HepG2 (cell line): ENCODE results near the gene STIM1. TPM values are rescaled to one million over a fixed set of nuclear protein-coding genes. Genes with fewer than 3 reads are reported as not detected.

ENCODE experiments used
- FOXO1 ChIP-seq: sonication (generic); formaldehyde crosslinking; IDR thresholded peaks from 2 replicates; pipeline ENCODE4 v1.4.0; 2020; ENCODE audit warnings: missing genetic modification reagents
- HCFC1 ChIP-seq: fragments of 150-350 bp; IDR thresholded peaks from 2 replicates; pipeline ENCODE4 v1.6.1; 2014; ENCODE audit warnings: low read depth, low read length
- NFYB ChIP-seq: sonication (generic); formaldehyde crosslinking; IDR thresholded peaks from 2 replicates; pipeline ENCODE4 v1.4.0; 2020; ENCODE audit warnings: missing genetic modification reagents
- POLR2G ChIP-seq: fragments of 200-400 bp; formaldehyde crosslinking; IDR thresholded peaks from 2 replicates; pipeline ENCODE4 v1.6.1; 2018; ENCODE audit warnings: mild to moderate bottlenecking, low read depth, low read length, moderate library complexity
- SIX4 ChIP-seq: sonication (generic); formaldehyde crosslinking; IDR thresholded peaks from 2 replicates; pipeline ENCODE4 v1.4.0; 2020; ENCODE audit warnings: missing genetic modification reagents
- SOX13 ChIP-seq, 3 experiments: fragments of 450-650 bp in 1 of 3; sonication (generic) in 1 of 3; formaldehyde crosslinking in 1 of 3; IDR thresholded peaks in 2 of 3; conservative IDR thresholded peaks in 1 of 3; 2 replicates each; pipeline versions ENCODE4 v1.5.0 to v1.6.1; 2016 to 2020; ENCODE audit warnings: antibody characterized with exemption in 1 of 3, mild to moderate bottlenecking in 1 of 3, missing compliant biosample characterization in 1 of 3, missing genetic modification reagents in 1 of 3, moderate library complexity in 1 of 3
- TRAFD1 ChIP-seq: sonication (generic); formaldehyde crosslinking; IDR thresholded peaks from 2 replicates; pipeline ENCODE4 v1.5.1; 2020; ENCODE audit warnings: missing genetic modification reagents, mild to moderate bottlenecking, borderline replicate concordance
- ZFP36L2 ChIP-seq: sonication (generic); formaldehyde crosslinking; IDR thresholded peaks from 2 replicates; pipeline ENCODE4 v1.4.0; 2020; ENCODE audit warnings: missing genetic modification reagents
- ZNF879 ChIP-seq: sonication (generic); formaldehyde crosslinking; IDR thresholded peaks from 2 replicates; pipeline ENCODE4 v1.8.1; 2023; ENCODE audit warnings: missing genetic modification reagents
- polyA plus RNA-seq, 8 experiments: library from polyadenylated mRNA; depleted of rRNA in 3 of 8; stranded (reverse) in 7 of 8; unstranded in 1 of 8; fragments of >200 nt; fragmentation: Illumina TruSeq in 4 of 8; extraction: Trizol in 4 of 8; gene quantifications; 2 replicates each; pipeline versions ENCODE4 v1.2.1 to v1.2.3, GENCODE V29; 2011 to 2016; ENCODE audit warnings: low read depth in 4 of 8, missing spikeins in 1 of 8, mixed read lengths in 1 of 8; ENCODE audit not compliant: insufficient read depth in 1 of 8
- total RNA-seq, 5 experiments: library from RNA; depleted of rRNA; stranded (reverse); fragments of >200 nt; fragmentation: Illumina TruSeq; extraction: Trizol; gene quantifications; 2 replicates each; pipeline ENCODE4 v1.2.3, GENCODE V29; 2016; ENCODE audit warnings: low read depth in 1 of 5
- TF ChIP-seq, protein P1 (sequence below), 2 experiments: sonication (generic) in 1 of 2; formaldehyde crosslinking in 1 of 2; IDR thresholded peaks; 2 replicates each; pipeline versions ENCODE4 v1.5.1 to v1.6.1; 2011 to 2020; ENCODE audit warnings: borderline replicate concordance in 1 of 2, low read depth in 1 of 2, low read length in 1 of 2, mild to moderate bottlenecking in 1 of 2, missing genetic modification reagents in 1 of 2, moderate library complexity in 1 of 2
- TF ChIP-seq, protein P2 (sequence below): sonication (generic); formaldehyde crosslinking; IDR thresholded peaks from 2 replicates; pipeline ENCODE4 v1.4.0; 2020; ENCODE audit warnings: missing genetic modification reagents
- TF ChIP-seq, protein P3 (sequence below): sonication (generic); formaldehyde crosslinking; IDR thresholded peaks from 2 replicates; pipeline ENCODE4 v1.4.0; 2020; ENCODE audit warnings: missing genetic modification reagents, borderline replicate concordance
- TF ChIP-seq, protein P4 (sequence below): sonication (generic); formaldehyde crosslinking; IDR thresholded peaks from 2 replicates; pipeline ENCODE4 v1.9.0; 2021; ENCODE audit warnings: missing genetic modification reagents, borderline replicate concordance

Gene STIM1
- total and polyA plus RNA-seq, 2 of the 13 experiments (the other 11 are each of a cell fraction or from before 2014, with no cell fraction given), result 19.2 to 28.5 TPM

GRCh38 chr11:3841426-3842350 is 13.8 kb upstream of the STIM1 start (continued):
- TF ChIP-seq, protein P1, sequence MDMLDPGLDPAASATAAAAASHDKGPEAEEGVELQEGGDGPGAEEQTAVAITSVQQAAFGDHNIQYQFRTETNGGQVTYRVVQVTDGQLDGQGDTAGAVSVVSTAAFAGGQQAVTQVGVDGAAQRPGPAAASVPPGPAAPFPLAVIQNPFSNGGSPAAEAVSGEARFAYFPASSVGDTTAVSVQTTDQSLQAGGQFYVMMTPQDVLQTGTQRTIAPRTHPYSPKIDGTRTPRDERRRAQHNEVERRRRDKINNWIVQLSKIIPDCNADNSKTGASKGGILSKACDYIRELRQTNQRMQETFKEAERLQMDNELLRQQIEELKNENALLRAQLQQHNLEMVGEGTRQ (IDR thresholded peaks at IDR 0.05; ENCODE audit: low read depth, low read length), result no peak
- TF ChIP-seq, protein P1 (CRISPR knock-in tag; IDR thresholded peaks at IDR 0.05; ENCODE audit: borderline replicate concordance), result no peak
- TF ChIP-seq FOXO1 (CRISPR knock-in tag) (no peak; the same call in 1 of the 2 replicates), ZNF879 (no peak), SIX4 (CRISPR knock-in tag) (no peak), NFYB (no peak), ZFP36L2 (CRISPR knock-in tag) (no peak), TRAFD1 (CRISPR knock-in tag) (no peak), HCFC1 (no peak), POLR2G (peak; percentile 61; the same call in 1 of the 2 replicates), SOX13 (IDR thresholded peaks at IDR 0.05) (no peak), SOX13 (CRISPR knock-in tag; conservative IDR thresholded peaks at IDR 0.05 in 1 of 2, IDR thresholded peaks at IDR 0.05 in 1 of 2) (no peak)
- TF ChIP-seq, protein P2, sequence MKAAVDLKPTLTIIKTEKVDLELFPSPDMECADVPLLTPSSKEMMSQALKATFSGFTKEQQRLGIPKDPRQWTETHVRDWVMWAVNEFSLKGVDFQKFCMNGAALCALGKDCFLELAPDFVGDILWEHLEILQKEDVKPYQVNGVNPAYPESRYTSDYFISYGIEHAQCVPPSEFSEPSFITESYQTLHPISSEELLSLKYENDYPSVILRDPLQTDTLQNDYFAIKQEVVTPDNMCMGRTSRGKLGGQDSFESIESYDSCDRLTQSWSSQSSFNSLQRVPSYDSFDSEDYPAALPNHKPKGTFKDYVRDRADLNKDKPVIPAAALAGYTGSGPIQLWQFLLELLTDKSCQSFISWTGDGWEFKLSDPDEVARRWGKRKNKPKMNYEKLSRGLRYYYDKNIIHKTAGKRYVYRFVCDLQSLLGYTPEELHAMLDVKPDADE (CRISPR knock-in tag), result no peak
- TF ChIP-seq, protein P3, sequence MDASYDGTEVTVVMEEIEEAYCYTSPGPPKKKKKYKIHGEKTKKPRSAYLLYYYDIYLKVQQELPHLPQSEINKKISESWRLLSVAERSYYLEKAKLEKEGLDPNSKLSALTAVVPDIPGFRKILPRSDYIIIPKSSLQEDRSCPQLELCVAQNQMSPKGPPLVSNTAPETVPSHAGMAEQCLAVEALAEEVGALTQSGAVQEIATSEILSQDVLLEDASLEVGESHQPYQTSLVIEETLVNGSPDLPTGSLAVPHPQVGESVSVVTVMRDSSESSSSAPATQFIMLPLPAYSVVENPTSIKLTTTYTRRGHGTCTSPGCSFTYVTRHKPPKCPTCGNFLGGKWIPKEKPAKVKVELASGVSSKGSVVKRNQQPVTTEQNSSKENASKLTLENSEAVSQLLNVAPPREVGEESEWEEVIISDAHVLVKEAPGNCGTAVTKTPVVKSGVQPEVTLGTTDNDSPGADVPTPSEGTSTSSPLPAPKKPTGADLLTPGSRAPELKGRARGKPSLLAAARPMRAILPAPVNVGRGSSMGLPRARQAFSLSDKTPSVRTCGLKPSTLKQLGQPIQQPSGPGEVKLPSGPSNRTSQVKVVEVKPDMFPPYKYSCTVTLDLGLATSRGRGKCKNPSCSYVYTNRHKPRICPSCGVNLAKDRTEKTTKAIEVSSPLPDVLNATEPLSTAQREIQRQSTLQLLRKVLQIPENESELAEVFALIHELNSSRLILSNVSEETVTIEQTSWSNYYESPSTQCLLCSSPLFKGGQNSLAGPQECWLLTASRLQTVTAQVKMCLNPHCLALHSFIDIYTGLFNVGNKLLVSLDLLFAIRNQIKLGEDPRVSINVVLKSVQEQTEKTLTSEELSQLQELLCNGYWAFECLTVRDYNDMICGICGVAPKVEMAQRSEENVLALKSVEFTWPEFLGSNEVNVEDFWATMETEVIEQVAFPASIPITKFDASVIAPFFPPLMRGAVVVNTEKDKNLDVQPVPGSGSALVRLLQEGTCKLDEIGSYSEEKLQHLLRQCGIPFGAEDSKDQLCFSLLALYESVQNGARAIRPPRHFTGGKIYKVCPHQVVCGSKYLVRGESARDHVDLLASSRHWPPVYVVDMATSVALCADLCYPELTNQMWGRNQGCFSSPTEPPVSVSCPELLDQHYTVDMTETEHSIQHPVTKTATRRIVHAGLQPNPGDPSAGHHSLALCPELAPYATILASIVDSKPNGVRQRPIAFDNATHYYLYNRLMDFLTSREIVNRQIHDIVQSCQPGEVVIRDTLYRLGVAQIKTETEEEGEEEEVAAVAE, result 0 out of 2 replicates have a peak, but pooled peaks have one; percentile 28
- TF ChIP-seq, protein P4, sequence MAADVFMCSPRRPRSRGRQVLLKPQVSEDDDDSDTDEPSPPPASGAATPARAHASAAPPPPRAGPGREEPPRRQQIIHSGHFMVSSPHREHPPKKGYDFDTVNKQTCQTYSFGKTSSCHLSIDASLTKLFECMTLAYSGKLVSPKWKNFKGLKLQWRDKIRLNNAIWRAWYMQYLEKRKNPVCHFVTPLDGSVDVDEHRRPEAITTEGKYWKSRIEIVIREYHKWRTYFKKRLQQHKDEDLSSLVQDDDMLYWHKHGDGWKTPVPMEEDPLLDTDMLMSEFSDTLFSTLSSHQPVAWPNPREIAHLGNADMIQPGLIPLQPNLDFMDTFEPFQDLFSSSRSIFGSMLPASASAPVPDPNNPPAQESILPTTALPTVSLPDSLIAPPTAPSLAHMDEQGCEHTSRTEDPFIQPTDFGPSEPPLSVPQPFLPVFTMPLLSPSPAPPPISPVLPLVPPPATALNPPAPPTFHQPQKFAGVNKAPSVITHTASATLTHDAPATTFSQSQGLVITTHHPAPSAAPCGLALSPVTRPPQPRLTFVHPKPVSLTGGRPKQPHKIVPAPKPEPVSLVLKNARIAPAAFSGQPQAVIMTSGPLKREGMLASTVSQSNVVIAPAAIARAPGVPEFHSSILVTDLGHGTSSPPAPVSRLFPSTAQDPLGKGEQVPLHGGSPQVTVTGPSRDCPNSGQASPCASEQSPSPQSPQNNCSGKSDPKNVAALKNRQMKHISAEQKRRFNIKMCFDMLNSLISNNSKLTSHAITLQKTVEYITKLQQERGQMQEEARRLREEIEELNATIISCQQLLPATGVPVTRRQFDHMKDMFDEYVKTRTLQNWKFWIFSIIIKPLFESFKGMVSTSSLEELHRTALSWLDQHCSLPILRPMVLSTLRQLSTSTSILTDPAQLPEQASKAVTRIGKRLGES (CRISPR knock-in tag), result no peak
